ENCODE results near the gene SLC2A5.

Gene SLC2A5

DNA sequence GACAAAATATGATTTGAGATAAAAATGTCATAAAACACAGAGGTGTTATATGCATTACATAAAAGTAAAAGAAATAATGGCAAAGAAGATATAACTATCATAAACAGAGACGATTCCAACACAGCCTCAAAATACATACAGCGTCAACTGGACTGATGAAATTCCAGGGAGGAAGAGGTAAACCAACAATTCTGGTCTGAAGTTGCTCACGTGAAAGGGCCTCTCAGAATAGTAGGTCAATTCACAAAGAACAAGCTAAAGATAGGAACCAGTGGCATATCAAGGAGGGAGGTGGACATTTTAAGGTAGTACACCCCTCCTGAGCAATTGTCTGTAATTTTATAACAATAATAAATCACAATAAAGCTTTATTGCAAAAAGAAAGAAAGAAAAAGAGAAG lies 18.6 kb downstream of the SLC2A5 start:
- TF ChIP-seq RAD21 (IDR thresholded peaks at IDR 0.05; ENCODE audit: low read depth): no peak
- TF ChIP-seq, protein P1, sequence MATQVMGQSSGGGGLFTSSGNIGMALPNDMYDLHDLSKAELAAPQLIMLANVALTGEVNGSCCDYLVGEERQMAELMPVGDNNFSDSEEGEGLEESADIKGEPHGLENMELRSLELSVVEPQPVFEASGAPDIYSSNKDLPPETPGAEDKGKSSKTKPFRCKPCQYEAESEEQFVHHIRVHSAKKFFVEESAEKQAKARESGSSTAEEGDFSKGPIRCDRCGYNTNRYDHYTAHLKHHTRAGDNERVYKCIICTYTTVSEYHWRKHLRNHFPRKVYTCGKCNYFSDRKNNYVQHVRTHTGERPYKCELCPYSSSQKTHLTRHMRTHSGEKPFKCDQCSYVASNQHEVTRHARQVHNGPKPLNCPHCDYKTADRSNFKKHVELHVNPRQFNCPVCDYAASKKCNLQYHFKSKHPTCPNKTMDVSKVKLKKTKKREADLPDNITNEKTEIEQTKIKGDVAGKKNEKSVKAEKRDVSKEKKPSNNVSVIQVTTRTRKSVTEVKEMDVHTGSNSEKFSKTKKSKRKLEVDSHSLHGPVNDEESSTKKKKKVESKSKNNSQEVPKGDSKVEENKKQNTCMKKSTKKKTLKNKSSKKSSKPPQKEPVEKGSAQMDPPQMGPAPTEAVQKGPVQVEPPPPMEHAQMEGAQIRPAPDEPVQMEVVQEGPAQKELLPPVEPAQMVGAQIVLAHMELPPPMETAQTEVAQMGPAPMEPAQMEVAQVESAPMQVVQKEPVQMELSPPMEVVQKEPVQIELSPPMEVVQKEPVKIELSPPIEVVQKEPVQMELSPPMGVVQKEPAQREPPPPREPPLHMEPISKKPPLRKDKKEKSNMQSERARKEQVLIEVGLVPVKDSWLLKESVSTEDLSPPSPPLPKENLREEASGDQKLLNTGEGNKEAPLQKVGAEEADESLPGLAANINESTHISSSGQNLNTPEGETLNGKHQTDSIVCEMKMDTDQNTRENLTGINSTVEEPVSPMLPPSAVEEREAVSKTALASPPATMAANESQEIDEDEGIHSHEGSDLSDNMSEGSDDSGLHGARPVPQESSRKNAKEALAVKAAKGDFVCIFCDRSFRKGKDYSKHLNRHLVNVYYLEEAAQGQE (IDR thresholded peaks at IDR 0.05; ENCODE audit: low read depth): no peak
- no peak for TF ChIP-seq YY1 (IDR thresholded peaks at IDR 0.05; ENCODE audit: low read depth)

DNA sequence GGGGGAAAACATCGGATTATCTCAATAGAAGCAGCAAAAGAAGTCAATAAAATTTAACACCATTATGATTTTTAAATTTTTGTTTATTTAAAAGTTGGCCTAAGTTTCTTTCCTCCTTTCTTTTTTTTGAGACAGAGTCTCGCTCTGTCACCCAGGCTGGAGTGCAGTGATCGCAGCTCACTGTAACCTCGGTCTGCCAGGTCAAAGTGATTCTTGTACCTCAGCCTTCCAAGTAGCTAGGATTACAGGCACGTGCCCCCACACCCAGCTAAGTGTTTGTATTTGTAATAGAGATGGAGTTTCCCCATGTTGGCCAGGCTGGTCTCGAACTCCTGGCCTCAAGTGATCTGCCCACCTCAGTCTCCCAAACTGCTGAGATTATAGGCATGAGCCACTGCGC lies 20.9 kb downstream of the SLC2A5 start:
- TF ChIP-seq, protein P2, sequence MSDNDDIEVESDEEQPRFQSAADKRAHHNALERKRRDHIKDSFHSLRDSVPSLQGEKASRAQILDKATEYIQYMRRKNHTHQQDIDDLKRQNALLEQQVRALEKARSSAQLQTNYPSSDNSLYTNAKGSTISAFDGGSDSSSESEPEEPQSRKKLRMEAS (IDR thresholded peaks at IDR 0.05): no peak
- TF ChIP-seq YY1 (IDR thresholded peaks at IDR 0.05; ENCODE audit: low read depth) (no peak), CEBPB (IDR thresholded peaks at IDR 0.05) (no peak)

DNA sequence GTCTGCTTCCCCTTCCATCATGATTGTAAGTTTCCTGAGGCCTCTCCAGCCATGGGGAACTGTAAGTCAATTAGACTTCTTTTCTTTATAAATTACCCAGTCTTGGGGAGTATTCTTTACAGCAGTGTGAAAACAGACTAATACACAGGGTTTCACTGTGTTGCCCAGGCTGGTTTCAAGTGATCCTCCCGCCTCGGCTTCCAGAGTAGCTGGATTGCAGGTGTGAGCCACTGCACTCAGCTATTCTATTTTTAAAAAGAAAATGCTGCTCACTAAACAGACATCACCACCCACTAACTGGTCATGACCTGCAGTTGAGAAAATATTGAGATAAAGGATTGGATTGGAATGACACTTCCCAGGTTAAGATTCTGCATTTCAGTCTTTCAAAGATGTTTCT lies 22.4 kb downstream of the SLC2A5 start:
- TF ChIP-seq YY1 (IDR thresholded peaks at IDR 0.05; ENCODE audit: low read depth) (no peak), TEAD4 (IDR thresholded peaks at IDR 0.05) (no peak), RAD21 (IDR thresholded peaks at IDR 0.05; ENCODE audit: low read depth) (no peak), EGR1 (IDR thresholded peaks at IDR 0.05) (no peak), EP300 (IDR thresholded peaks at IDR 0.05; ENCODE audit: borderline replicate concordance) (no peak), NFIC (IDR thresholded peaks at IDR 0.05) (no peak), CEBPB (IDR thresholded peaks at IDR 0.05) (no peak), FOXM1 (IDR thresholded peaks at IDR 0.05; ENCODE audit: borderline replicate concordance, low read depth) (no peak), ZBTB7A (IDR thresholded peaks at IDR 0.05; ENCODE audit: low read depth) (no peak), TAF1 (IDR thresholded peaks at IDR 0.05; ENCODE audit: low read depth) (no peak), TCF12 (IDR thresholded peaks at IDR 0.05; ENCODE audit: low read depth) (no peak), CREB1 (IDR thresholded peaks at IDR 0.05; ENCODE audit: low read depth) (no peak)
- TF ChIP-seq, protein P2 (IDR thresholded peaks at IDR 0.05): no peak
- TF ChIP-seq, protein P3, sequence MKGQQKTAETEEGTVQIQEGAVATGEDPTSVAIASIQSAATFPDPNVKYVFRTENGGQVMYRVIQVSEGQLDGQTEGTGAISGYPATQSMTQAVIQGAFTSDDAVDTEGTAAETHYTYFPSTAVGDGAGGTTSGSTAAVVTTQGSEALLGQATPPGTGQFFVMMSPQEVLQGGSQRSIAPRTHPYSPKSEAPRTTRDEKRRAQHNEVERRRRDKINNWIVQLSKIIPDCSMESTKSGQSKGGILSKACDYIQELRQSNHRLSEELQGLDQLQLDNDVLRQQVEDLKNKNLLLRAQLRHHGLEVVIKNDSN (IDR thresholded peaks at IDR 0.05): no peak
- TF ChIP-seq, protein P1 (IDR thresholded peaks at IDR 0.05; ENCODE audit: low read depth): no peak

DNA sequence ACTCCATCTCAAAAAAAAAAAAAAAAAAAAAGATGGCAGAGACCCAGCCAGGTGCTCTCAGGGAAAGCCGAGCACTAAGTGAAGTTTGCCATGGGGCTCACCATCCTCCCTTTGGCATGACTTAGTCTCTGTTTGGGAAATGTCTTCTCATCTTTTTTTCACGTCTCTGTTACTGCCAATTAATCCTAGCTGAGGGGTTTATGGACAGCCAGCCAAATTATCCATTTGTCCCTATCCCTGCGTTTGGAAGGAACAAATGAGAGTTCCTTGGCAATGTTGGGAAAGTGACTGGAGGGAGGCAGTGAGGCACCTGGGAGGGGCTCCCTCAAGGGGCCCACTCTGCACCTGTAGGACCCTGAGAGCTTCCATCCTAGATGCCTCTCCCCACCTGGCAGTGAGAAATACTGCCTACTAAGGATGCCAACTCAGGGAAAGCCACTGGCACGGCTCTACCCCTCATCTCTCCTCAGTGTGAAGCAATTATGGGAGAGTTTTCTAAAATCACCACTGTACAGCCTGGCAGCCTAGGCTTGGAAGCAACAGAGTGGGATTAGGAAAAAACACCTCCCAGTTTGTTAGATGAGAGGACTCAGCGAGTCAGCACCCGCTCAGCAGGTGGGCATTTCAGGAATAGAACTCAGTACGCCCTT lies 23.4 kb downstream of the SLC2A5 start:
- TF ChIP-seq, protein P3 (IDR thresholded peaks at IDR 0.05): no peak
- TF ChIP-seq FOXM1 (IDR thresholded peaks at IDR 0.05; ENCODE audit: borderline replicate concordance, low read depth) (no peak), TCF12 (IDR thresholded peaks at IDR 0.05; ENCODE audit: low read depth) (no peak), ZBTB7A (IDR thresholded peaks at IDR 0.05; ENCODE audit: low read depth) (no peak), CREB1 (IDR thresholded peaks at IDR 0.05; ENCODE audit: low read depth) (no peak), CEBPB (IDR thresholded peaks at IDR 0.05) (no peak), EP300 (IDR thresholded peaks at IDR 0.05; ENCODE audit: borderline replicate concordance) (no peak), EGR1 (IDR thresholded peaks at IDR 0.05) (no peak), TAF1 (IDR thresholded peaks at IDR 0.05; ENCODE audit: low read depth) (no peak), TEAD4 (IDR thresholded peaks at IDR 0.05) (no peak), NFIC (IDR thresholded peaks at IDR 0.05) (no peak), RAD21 (IDR thresholded peaks at IDR 0.05; ENCODE audit: low read depth) (no peak), YY1 (IDR thresholded peaks at IDR 0.05; ENCODE audit: low read depth) (no peak)
- TF ChIP-seq, protein P2 (IDR thresholded peaks at IDR 0.05): no peak
- TF ChIP-seq, protein P1 (IDR thresholded peaks at IDR 0.05; ENCODE audit: low read depth): no peak

All from Ishikawa (cell line).